Fibroblast of lung (primary cell): ENCODE data around the gene ELMO1. TPM values are rescaled to one million over a fixed set of nuclear protein-coding genes. Genes with fewer than 3 reads are reported as not detected.

Experiments
- DNase-seq, 2 donors: peaks; one replicate each; pipeline versions ENCODE4 v3.0.0 to v3.0.0-alpha.2; 2010; ENCODE audit warnings: low read depth in 2 of 2
- H2AFZ ChIP-seq: 2 replicates; pipeline ENCODE4 v1.5.1; 2012; ENCODE audit warnings: low read length, control low read depth, inconsistent platforms
- H3K27ac ChIP-seq: 2 replicates; pipeline ENCODE4 v1.5.1; 2011; ENCODE audit warnings: low read length, control low read depth; ENCODE audit not compliant: insufficient read depth
- H3K27me3 ChIP-seq: 2 replicates; pipeline ENCODE4 v1.5.1; 2011; ENCODE audit warnings: mild to moderate bottlenecking, low read length; ENCODE audit not compliant: control insufficient read depth, insufficient read depth
- H3K36me3 ChIP-seq: 2 replicates; pipeline ENCODE4 v1.5.1; 2011; ENCODE audit warnings: low read length; ENCODE audit not compliant: control insufficient read depth, insufficient read depth
- H3K4me1 ChIP-seq: 2 replicates; pipeline ENCODE4 v1.5.1; 2011; ENCODE audit warnings: low read length; ENCODE audit not compliant: control insufficient read depth, insufficient read depth; ENCODE audit errors: extremely low read depth
- H3K4me2 ChIP-seq: 2 replicates; pipeline ENCODE4 v1.5.1; 2011; ENCODE audit warnings: low read length, control low read depth; ENCODE audit not compliant: insufficient read depth; ENCODE audit errors: extremely low read depth
- H3K4me3 ChIP-seq, 4 experiments: fragments of 200-600 bp in 1 of 4; sonication (generic) in 1 of 4; replicated peaks in 1 of 4; 2 replicates each; pipeline ENCODE4 v1.5.1; 2011 to 2016; ENCODE audit warnings: low read length in 4 of 4, low read depth in 3 of 4, mild to moderate bottlenecking in 3 of 4, control low read depth in 2 of 4, inconsistent platforms in 1 of 4, mixed read lengths in 1 of 4; ENCODE audit not compliant: insufficient read depth in 1 of 4; ENCODE audit errors: control extremely low read depth in 1 of 4
- H3K79me2 ChIP-seq: 2 replicates; pipeline ENCODE4 v1.5.1; 2012; ENCODE audit warnings: mild to moderate bottlenecking, low read length, inconsistent platforms; ENCODE audit not compliant: control insufficient read depth, insufficient read depth
- H3K9ac ChIP-seq: 2 replicates; pipeline ENCODE4 v1.5.1; 2011; ENCODE audit warnings: mild to moderate bottlenecking, low read length, control low read depth; ENCODE audit not compliant: insufficient read depth
- H3K9me3 ChIP-seq: 2 replicates; pipeline ENCODE4 v1.5.1; 2012; ENCODE audit warnings: low read depth, low read length; ENCODE audit not compliant: control insufficient read depth, insufficient read depth
- H4K20me1 ChIP-seq: 2 replicates; pipeline ENCODE4 v1.5.1; 2011; ENCODE audit warnings: low read length; ENCODE audit not compliant: control insufficient read depth, insufficient read depth; ENCODE audit errors: extremely low read depth
- EZH2 ChIP-seq: IDR thresholded peaks from 2 replicates; pipeline ENCODE4 v1.5.1; 2012; ENCODE audit warnings: low read length, control low read depth, mild to moderate bottlenecking; ENCODE audit errors: missing control alignments
- polyA plus RNA-seq, 2 donors: library from polyadenylated mRNA; depleted of rRNA in 1 of 2; stranded (reverse) in 1 of 2; unstranded in 1 of 2; fragments of >200 nt; gene quantifications; 2 replicates each; pipeline ENCODE4 v1.2.1, GENCODE V29; 2011 to 2012; ENCODE audit warnings: missing spikeins in 1 of 2
- total RNA-seq: library from RNA; depleted of rRNA; stranded (reverse); fragments of >200 nt; gene quantifications from 2 replicates; pipeline ENCODE4 v1.2.1, GENCODE V29; 2014
- TF ChIP-seq, protein P1 (sequence below), 2 donors: IDR thresholded peaks in 1 of 2; conservative IDR thresholded peaks in 1 of 2; 1 replicate in 1 of 2; 2 replicates in 1 of 2; pipeline ENCODE4 v1.5.1; 2011 to 2012; ENCODE audit warnings: low read length in 2 of 2, control low read depth in 1 of 2, inconsistent platforms in 1 of 2, low read depth in 1 of 2, mild to moderate bottlenecking in 1 of 2

Gene ELMO1
- total and polyA plus RNA-seq, 2 donors (not counting 1 experiment from before 2014, with no cell fraction given): 0.50 TPM; not detected in 1

- Histone ChIP-seq H3K9ac (no peak overlapping the region), H3K79me2 (no peaks in the 10 kb centered on the region), H3K9me3 (no peaks in the 10 kb centered on the region), H3K4me2 (no peak overlapping the region), H3K27ac (no peak overlapping the region), H2AFZ (no peak overlapping the region), H4K20me1 (no peaks in the 10 kb centered on the region), H3K36me3 (no peaks in the 10 kb centered on the region), H3K4me3 (no peak overlapping the region), H3K4me1 (no peaks in the 10 kb centered on the region), H3K27me3 (no peaks in the 10 kb centered on the region)
- no peak for DNase-seq
- TF ChIP-seq EZH2: no peak
- TF ChIP-seq, protein P1, sequence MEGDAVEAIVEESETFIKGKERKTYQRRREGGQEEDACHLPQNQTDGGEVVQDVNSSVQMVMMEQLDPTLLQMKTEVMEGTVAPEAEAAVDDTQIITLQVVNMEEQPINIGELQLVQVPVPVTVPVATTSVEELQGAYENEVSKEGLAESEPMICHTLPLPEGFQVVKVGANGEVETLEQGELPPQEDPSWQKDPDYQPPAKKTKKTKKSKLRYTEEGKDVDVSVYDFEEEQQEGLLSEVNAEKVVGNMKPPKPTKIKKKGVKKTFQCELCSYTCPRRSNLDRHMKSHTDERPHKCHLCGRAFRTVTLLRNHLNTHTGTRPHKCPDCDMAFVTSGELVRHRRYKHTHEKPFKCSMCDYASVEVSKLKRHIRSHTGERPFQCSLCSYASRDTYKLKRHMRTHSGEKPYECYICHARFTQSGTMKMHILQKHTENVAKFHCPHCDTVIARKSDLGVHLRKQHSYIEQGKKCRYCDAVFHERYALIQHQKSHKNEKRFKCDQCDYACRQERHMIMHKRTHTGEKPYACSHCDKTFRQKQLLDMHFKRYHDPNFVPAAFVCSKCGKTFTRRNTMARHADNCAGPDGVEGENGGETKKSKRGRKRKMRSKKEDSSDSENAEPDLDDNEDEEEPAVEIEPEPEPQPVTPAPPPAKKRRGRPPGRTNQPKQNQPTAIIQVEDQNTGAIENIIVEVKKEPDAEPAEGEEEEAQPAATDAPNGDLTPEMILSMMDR (conservative IDR thresholded peaks at IDR 0.05 in 1 of 2, IDR thresholded peaks at IDR 0.05 in 1 of 2; ENCODE audit: low read depth in 1 of 2, low read length in 2 of 2): no peak
These were observed 510.7 kb downstream of the ELMO1 start for GRCh38 chr7:36937754-36938563.

DNA sequence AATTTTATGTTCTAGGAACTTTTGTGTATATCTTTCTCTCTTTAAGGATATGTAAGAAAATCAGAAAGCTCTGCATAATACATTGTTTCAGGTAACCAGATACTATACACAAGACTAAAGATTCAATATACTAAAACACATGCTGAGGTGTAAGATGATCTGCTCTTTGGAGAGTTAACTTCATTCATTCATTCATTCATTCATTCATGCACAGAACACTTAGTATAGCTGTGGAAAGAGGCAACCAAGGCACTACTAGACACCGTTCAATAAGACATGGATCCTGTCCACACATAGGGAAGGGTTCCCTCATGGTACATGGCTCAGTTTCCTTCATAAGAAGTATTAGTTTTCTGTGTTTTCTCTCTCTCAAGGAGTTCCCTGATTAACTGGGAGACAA lies 516.8 kb downstream of the ELMO1 start:
- H3K27ac ChIP-seq: no peak overlapping the region
- no peak overlapping the region for H2AFZ ChIP-seq
- no peak overlapping the region for H3K4me2 ChIP-seq
- no peaks in the 10 kb centered on the region for H3K27me3 ChIP-seq
- no peaks in the 10 kb centered on the region for H4K20me1 ChIP-seq
- H3K9ac ChIP-seq: no peak overlapping the region
- no peaks in the 10 kb centered on the region for H3K4me1 ChIP-seq
- no peaks in the 10 kb centered on the region for H3K36me3 ChIP-seq
- no peaks in the 10 kb centered on the region for H3K9me3 ChIP-seq
- no peaks in the 10 kb centered on the region for H3K79me2 ChIP-seq
- no peak for TF ChIP-seq EZH2
- TF ChIP-seq, protein P1 (conservative IDR thresholded peaks at IDR 0.05 in 1 of 2, IDR thresholded peaks at IDR 0.05 in 1 of 2; ENCODE audit: low read depth in 1 of 2, low read length in 2 of 2): no peak
- H3K4me3 ChIP-seq: no peak overlapping the region
- DNase-seq: no peak

DNA sequence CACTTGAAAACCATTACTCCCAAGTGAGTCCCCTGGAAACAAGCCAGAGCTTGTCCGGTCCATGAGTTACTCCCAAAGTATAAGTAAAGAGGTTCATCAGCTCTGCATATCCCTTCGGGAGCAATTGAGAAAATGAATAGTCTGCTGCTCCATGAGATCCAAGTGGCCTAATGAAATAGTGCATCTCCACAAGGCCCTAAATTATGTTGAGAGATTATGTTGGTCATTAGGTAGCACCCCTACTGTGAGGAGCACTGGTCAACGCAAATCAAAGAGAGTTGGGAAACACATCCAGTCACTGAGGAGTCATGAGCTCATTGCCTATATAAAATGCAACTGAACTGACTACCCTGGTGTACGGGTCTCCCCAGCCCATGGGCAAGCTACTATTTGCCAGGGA lies 518.9 kb downstream of the ELMO1 start:
- Histone ChIP-seq H3K27ac (no peak overlapping the region), H3K79me2 (no peaks in the 10 kb centered on the region), H3K4me1 (no peaks in the 10 kb centered on the region), H3K9ac (no peak overlapping the region), H3K4me3 (no peak overlapping the region), H3K9me3 (no peaks in the 10 kb centered on the region), H2AFZ (no peak overlapping the region), H4K20me1 (no peaks in the 10 kb centered on the region), H3K4me2 (no peak overlapping the region), H3K27me3 (no peaks in the 10 kb centered on the region), H3K36me3 (no peaks in the 10 kb centered on the region)
- no peak for TF ChIP-seq EZH2
- TF ChIP-seq, protein P1 (conservative IDR thresholded peaks at IDR 0.05 in 1 of 2, IDR thresholded peaks at IDR 0.05 in 1 of 2; ENCODE audit: low read depth in 1 of 2, low read length in 2 of 2): no peak
- no peak for DNase-seq
